Kidney capillary endothelial cell (primary cell): ENCODE results near the gene SPATA12.
"Not testable (repeated sequence)": the region's sequence is repeated elsewhere in the genome, so short reads cannot be mapped to it uniquely, and the experiment has no call there.

Experiments used
- DNase-seq: peaks from one replicate; pipeline ENCODE4 v3.0.0-alpha.2; 2018; ENCODE audit warnings: low spot score

Gene SPATA12

DNA sequence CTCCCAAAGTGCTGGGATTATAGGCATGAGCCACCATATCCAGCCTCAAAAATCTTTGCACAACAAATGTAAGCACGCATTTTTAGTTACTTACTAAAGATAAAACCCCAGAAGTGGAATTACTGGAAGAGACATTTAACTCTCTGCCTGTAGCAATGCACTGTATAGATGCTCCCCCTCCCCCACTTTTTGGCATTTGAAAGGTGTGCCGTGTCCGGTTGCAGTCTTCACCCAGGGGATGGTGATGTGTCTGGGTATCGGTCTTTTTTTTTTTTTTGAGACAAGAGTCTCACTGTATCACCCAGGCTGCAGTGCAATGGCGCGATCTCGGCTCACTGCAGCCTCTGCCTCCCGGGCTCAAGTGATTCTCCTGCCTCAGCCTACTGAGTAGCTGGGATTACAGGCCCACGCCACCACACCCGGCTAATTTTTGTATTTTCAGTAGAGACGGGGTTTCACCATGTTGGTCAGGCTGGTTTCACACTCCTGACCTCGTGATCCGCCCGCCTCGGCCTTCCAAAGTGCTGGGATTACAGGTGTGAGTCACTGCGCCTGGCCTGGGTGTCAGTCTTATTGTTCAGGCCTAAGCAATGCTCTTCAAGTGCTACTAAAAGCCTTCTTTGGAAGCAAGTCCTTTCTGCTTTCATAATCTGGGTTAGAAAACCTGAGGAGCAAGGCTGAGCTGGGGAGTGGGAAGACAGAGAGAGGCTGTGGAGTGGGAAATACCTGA is 23.0 kb downstream of the SPATA12 start:
- DNase-seq, result not testable (repeated sequence)

DNA sequence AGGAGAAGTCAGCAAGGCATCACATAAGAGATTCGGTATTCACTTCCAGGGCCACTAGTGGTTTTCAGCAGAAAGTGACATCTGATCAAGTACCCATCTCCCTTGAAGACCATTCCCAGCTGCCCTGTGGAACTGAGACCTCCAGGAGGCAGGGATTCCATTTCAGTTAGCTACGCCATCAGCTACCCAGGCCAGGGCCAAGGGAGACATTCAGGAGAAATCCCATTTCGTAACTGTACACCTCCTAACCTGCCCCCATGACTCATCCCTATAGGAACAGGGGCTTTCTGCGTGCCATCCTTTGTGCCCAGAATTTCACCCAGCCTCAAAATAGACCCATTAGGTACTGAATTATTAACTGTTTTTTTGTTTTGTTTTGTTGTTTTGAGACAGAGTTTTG is 24.7 kb downstream of the SPATA12 start:
- no peak for DNase-seq

- DNase-seq, result no peak
Observed at GRCh38 chr3:57086201-57086600, 25.7 kb downstream of the SPATA12 start.

GRCh38 chr3:57087361-57088092 is 27.1 kb downstream of the SPATA12 start:
- no peak for DNase-seq

DNA sequence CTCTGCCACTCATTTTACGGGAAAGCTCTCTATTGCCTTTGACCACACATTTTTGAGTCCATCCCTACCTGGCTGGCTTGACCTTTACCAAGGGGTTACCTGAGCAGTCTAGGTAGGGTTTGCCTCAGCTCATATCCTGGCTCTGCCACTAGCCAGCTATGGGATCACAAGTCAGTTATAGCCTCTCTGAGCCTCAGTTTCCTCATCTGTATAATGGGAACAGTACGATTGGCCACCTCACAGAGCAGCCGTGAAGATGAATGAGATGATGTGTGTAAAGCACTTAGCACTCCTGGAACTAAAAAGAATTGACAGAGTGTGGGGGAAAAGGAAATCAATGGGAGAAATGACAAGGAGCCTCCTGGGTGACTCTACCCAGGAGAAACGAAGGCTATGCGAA is 28.0 kb downstream of the SPATA12 start:
- DNase-seq, result no peak

GRCh38 chr3:57089043-57089442 is 28.6 kb downstream of the SPATA12 start:
- no peak for DNase-seq

DNA sequence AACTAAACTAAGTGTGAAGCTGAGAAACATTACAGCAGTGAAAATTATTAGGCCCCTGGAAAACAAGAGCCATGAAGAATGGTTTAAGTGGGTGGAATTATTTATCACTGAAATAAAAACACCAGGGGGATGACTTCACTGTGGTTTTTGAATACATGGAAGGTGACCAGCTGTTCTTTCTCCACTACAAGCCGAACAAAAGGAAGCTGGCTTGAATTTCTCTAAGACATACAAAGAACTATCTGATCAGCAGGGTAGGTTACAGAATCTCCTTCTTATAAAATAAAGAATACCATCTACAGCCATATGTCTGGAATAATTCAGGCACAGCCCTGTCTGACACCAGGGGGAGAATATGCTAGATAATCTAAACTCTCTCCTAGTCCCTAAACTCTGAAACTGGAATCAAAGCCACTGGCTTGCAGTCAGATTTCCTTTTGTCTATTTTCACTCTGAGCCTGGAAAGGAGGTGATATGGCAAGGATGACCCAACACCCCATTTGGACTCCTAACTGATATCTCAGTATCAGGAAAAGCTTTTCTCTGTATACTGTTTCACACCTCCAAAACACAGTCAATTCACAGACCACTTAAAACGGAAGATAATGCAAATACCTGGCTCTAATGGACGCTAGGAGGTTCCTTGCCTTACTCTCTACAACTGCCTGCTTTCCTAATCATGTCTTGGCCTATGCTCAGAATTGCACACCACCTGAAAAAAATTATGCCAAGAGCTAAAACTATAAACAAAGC is 31.2 kb downstream of the SPATA12 start:
- no peak for DNase-seq

DNA sequence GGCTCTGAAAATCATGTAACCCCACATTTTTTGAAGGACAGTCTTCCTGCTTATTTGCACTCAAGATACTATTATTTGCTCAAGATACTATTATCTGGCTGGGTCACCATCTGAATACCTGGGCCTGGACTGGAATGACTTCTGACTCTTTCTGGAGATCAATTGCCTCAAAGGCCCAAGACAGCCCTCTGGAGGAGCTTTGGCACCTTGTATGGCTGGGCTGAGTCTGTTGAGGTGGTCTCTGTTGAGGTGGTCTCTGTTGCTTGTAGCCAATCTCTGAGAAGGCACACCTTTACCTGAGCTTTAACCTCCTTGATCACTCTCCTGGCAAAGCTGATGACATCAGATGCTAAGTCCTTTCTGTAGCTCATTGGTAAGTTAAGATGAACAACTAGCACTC is 33.0 kb downstream of the SPATA12 start:
- no peak for DNase-seq

- no peak for DNase-seq
Observed at GRCh38 chr3:57093971-57094535, 33.6 kb downstream of the SPATA12 start.

DNA sequence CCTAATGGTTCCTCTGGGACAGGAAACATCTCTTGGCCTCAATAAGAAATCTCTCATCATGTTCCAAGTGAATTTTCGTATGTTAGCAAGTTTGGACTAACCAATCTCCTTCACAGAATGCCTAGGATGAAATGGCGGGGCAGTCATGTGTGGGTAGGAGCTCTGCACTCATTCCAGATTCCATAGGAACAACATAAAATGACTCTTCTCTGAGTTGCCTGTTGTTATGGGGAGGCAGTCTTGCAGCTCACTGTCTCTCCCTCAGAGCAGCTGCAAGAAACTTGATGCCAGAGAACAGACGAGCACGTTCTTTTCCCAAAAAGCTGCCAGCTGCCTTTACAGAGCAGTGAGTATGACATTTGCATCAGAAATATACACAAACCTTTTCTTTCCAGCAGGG is 34.1 kb downstream of the SPATA12 start:
- no peak for DNase-seq

DNA sequence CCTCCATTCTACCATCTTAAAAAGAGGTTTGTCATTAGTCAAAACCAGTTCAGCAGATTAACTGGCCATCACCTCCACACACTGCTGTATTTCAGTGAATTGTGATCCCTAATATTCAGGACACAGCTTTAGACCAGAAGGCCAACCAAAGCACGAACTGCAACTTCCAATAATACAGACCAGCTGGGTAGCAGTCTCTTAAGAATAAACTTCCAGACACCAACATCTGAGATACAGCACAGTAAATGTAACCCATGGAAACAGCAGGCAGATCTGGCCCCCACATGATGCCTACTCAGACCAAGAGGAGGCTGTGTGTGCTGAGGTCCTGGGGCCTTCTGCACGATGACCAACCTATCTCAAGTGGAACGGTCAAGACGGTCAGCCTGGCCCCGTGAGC is 34.9 kb downstream of the SPATA12 start:
- no peak for DNase-seq

- DNase-seq, result no peak
Observed at GRCh38 chr3:57097536-57097935, 37.1 kb downstream of the SPATA12 start.

GRCh38 chr3:57098418-57099310 is 38.2 kb downstream of the SPATA12 start:
- DNase-seq, result no peak

DNA sequence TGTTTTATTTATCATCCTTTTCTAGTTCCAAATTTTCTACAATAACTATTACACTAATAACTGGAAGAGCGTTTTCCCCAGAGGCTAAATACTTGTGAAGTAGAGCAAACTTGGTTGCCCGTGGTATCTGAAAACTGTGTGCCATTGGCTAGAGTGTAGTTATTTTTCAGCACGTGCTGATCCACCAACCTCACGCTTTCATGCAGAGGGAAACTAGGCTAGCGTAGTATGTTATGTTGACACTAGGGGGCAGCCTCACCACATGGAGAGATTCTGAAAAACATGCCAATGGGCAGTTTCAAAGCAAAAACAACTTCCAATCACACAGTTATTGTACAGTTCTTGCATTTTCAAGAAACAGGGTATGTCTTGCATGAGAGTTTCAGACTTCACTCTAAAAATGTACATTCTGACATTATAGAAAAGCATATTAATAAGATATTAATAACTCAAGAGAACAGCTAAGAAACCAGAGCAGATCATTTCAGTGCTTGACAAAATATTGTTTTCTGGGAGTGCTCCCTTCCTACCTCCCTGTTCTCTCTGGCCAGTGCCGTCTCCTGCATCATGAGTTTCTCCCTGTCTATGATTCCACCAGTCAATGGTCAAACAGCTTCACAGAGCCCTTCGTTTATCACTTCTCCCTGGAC is 39.7 kb downstream of the SPATA12 start:
- DNase-seq, result peak; percentile 70

- DNase-seq, result no peak
Observed at GRCh38 chr3:57105585-57105984, 45.1 kb downstream of the SPATA12 start.

GRCh38 chr3:57108684-57109083 is 48.2 kb downstream of the SPATA12 start:
- DNase-seq, result no peak

GRCh38 chr3:57109437-57110199 is 49.2 kb downstream of the SPATA12 start:
- DNase-seq, result no peak

DNA sequence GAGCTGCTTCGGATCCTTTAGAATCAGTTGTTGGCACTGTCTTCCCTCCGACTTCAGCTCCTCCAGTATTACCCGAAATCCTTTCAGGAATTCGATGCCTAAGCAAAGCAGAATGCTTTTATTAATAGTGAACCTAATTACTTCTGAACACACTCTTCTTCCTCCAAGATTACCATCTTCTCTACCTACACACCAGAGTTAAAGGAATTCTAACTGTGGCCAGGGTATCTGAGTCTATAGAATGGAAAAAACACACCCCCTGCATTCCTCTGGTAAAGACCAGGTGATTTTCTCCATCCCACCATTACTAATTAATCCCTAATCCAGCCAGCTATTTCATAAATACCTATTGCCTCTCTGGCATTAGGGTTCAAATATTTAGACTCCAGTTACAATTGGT is 49.8 kb downstream of the SPATA12 start:
- no peak for DNase-seq

DNA sequence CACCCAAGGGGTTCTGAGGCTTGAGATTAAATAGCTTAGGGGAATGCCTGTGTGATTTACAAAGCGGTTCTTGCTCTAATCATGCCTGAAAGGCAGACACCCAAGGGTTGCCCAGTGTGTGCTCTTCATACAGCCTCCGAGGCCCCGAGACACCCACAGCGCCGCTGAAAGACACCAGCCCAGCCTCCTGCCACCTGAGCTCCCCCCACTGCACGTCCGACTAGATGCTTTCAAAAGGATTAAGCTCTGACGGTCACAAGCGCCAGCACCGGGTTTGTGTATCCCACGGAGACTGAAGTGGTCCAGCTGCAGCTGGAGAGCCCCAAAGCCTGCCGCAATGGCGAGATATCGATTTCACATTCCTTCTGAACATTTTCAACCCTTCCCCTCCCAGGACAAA is 50.3 kb downstream of the SPATA12 start:
- no peak for DNase-seq

GRCh38 chr3:57112206-57112605 is 51.7 kb downstream of the SPATA12 start:
- DNase-seq, result no peak
